ENCODE results near the gene FDPS.
"Not testable (repeated sequence)": the region's sequence is repeated elsewhere in the genome, so short reads cannot be mapped to it uniquely, and the experiment has no call there.

The FDPS gene

GRCh38 chr1:155287987-155288543 lies 20.6 kb upstream of the FDPS start:
- FAIRE-seq (no peak), DNase-seq (ENCODE audit: insufficient read length) (no peak)
- no peak for TF ChIP-seq POLR2A (IDR thresholded peaks at IDR 0.05; ENCODE audit: low read depth, low read length)
- TF ChIP-seq TAF1 (IDR thresholded peaks at IDR 0.05; ENCODE audit: borderline replicate concordance, low read depth, low read length), result no peak
- no peak for TF ChIP-seq POLR2AphosphoS5 (IDR thresholded peaks at IDR 0.05; ENCODE audit: low read depth, low read length)

- not testable (repeated sequence) for DNase-seq (ENCODE audit: insufficient read length); FAIRE-seq
Measured at GRCh38 chr1:155291006-155291405, 17.7 kb upstream of the FDPS start.

GRCh38 chr1:155293086-155293749 lies 15.4 kb upstream of the FDPS start:
- FAIRE-seq (no peak), DNase-seq (ENCODE audit: insufficient read length) (no peak)

DNA sequence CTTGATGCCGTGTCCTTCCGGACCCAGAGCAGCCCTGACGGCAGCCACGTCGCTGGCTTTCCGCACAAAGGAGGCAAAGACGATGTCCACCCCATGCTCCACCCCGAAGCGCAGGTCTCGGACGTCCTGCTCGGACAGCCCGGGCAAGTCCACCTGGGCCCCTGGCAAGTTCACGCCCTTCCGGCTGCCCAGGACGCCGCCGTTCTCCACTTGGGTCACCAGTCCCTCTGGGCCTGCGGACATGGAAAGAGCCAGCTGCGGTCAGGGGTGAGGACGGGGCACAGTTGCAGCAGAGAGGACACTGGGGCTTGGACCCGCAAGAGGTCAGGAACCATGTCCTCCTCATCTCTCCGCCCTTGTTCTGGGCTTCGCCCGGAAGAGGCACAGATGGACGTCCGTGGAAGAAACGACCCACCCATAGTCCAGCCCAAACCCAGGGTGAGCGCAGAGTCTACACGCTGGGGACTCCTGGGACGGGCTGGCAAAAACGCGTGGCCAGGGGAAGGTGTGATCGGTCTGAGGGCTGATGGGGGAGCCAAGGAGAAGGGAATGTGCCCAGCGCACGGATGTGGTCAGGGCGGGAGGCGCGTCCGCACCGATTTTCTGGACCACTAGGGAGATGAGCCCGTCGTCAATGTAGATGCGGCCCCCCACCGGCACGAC lies 14.0 kb upstream of the FDPS start:
- TF ChIP-seq POLR2A (IDR thresholded peaks at IDR 0.05; ENCODE audit: low read depth, low read length) (no peak), TAF1 (IDR thresholded peaks at IDR 0.05; ENCODE audit: borderline replicate concordance, low read depth, low read length) (no peak)
- DNase-seq (ENCODE audit: insufficient read length) (no peak), FAIRE-seq (no peak)

More at GRCh38 chr1:155293086-155293749, 15.4 kb upstream of the FDPS start:
- no peak for TF ChIP-seq TAF1 (IDR thresholded peaks at IDR 0.05; ENCODE audit: borderline replicate concordance, low read depth, low read length)
- TF ChIP-seq POLR2A (IDR thresholded peaks at IDR 0.05; ENCODE audit: low read depth, low read length), result no peak
- no peak for TF ChIP-seq POLR2AphosphoS5 (IDR thresholded peaks at IDR 0.05; ENCODE audit: low read depth, low read length)

DNA sequence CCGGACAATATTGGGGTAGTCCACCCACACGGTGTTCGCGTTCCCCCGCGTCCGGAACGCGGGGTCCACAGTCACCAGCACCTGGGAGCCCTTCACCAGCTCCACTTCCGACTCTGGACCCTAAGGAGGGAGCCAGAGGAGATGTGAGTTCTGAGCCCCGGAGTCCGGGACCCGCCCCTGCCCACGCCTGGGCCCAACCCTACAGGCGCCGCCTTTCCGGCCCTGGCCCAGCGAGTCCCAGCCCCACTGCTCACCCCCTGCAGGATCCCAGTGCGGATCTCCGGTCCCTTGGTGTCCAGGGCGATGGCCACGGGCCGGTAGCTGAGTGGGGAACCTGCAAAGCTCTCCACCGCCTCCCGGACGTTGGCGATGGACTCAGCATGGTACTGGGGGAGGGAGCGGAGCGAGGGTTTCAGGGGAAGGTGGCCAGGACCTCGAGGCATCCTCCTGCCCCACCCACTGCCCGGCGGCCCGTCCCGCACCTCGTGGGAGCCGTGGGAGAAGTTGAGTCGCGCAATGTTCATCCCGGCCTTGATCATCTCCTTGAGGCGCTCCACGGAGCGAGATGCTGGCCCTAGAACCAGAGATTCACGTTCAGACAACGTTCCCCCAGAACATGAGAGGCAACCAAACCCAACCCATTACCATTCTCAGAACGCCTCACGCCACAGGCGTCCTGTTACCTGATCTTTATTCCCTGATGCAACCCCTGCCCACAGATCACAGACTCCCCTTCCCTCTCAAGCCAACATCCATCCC lies 13.3 kb upstream of the FDPS start:
- no peak for TF ChIP-seq POLR2A (IDR thresholded peaks at IDR 0.05; ENCODE audit: low read depth, low read length)
- TF ChIP-seq TAF1 (IDR thresholded peaks at IDR 0.05; ENCODE audit: borderline replicate concordance, low read depth, low read length), result no peak
- no peak for TF ChIP-seq POLR2AphosphoS5 (IDR thresholded peaks at IDR 0.05; ENCODE audit: low read depth, low read length)
- DNase-seq (ENCODE audit: insufficient read length) (no peak), FAIRE-seq (no peak)

GRCh38 chr1:155295942-155296267 lies 12.8 kb upstream of the FDPS start:
- no peak for DNase-seq (ENCODE audit: insufficient read length)
- TF ChIP-seq POLR2A (IDR thresholded peaks at IDR 0.05; ENCODE audit: low read depth, low read length) (no peak), TAF1 (IDR thresholded peaks at IDR 0.05; ENCODE audit: borderline replicate concordance, low read depth, low read length) (no peak), POLR2AphosphoS5 (IDR thresholded peaks at IDR 0.05; ENCODE audit: low read depth, low read length) (no peak)
- FAIRE-seq, result no peak

DNA sequence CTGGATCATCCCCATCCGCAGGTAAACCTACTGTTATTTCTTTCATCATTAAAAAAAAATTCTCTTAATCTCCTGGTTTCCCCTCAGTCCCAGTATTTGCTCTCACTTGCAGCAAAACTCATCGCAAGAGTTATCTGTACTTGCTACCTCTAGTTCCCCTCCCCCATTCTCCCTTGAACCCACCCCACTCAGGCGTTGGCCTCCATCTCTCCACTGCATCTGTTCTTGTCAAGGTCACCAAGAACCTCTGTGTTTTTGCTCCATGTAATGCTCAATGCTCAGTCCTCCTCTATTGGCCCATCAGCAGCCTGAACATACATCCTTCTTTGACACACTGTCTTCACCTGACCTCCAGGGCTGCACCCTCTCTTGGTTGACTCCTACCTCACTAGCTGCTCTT lies 12.0 kb upstream of the FDPS start:
- DNase-seq (ENCODE audit: insufficient read length), result no peak

GRCh38 chr1:155297384-155297783 lies 11.3 kb upstream of the FDPS start:
- DNase-seq (ENCODE audit: insufficient read length) (no peak), FAIRE-seq (no peak)
- TF ChIP-seq POLR2A (IDR thresholded peaks at IDR 0.05; ENCODE audit: low read depth, low read length), result no peak

More for the DNA sequence above, 12.0 kb upstream of the FDPS start:
- TF ChIP-seq POLR2AphosphoS5 (IDR thresholded peaks at IDR 0.05; ENCODE audit: low read depth, low read length) (no peak), TAF1 (IDR thresholded peaks at IDR 0.05; ENCODE audit: borderline replicate concordance, low read depth, low read length) (no peak), POLR2A (IDR thresholded peaks at IDR 0.05; ENCODE audit: low read depth, low read length) (no peak)
- no peak for FAIRE-seq

DNA sequence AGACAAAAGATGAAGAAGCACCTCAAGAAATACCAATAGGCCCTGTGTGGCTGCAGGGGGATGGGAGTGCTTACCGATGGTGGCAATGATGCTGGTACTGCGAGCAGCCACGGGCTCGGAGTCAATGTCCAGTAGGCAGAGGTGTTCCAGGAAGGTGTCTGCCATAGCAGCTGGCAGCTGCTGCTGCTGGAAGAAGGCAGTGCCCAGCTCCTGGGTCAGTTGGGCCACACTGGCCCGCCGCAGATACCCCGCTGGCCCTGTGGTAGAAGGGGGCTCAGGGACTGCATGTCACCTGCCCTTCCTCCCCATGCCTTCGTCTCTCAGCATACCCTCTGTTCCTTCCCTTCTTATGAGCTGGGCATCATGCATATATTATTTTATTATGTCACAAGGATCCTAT lies 8.6 kb upstream of the FDPS start:
- no peak for DNase-seq (ENCODE audit: insufficient read length)

DNA sequence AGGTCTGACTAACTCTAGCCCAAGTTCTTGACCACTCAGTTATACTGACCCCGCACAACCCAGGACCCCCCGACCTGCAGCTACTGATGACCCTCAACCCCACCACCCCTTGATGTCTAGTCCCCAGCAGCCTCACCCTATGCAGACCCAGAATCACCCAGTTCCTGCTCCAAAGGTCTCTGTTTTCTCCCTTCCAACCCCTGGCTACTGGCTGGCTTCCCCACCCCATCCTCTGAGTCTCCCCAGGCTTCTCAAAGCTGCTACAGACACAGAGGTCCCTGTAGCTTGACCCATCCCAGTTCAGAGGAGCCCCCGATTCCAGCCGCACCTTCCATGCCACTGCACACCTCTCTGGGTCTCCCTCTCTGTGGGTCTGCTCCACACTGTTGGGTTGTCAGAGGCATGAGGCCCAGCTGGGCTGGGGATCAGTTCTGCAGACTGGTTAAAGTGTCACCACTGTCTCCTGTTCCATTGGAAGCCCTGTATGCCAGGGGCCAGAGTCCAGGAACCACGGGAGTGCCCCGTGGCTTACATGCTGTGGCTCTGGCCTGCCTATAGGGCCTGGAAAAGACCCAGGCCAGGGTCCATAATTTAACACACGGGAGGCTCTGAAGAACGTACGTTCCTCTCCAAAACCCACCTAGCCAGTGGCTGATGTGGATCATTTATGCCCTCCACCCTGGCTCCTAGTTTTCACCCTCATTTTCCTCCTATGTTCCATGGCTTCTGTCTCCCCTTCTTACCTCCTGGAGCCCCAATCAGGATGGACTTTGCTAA lies 7.9 kb upstream of the FDPS start:
- DNase-seq (ENCODE audit: insufficient read length) (no peak), FAIRE-seq (no peak)
- TF ChIP-seq TAF1 (IDR thresholded peaks at IDR 0.05; ENCODE audit: borderline replicate concordance, low read depth, low read length) (no peak), POLR2AphosphoS5 (IDR thresholded peaks at IDR 0.05; ENCODE audit: low read depth, low read length) (no peak), POLR2A (IDR thresholded peaks at IDR 0.05; ENCODE audit: low read depth, low read length) (no peak)

More for the DNA sequence above, 8.6 kb upstream of the FDPS start:
- TF ChIP-seq POLR2AphosphoS5 (IDR thresholded peaks at IDR 0.05; ENCODE audit: low read depth, low read length), result no peak
- TF ChIP-seq POLR2A (IDR thresholded peaks at IDR 0.05; ENCODE audit: low read depth, low read length), result no peak
- TF ChIP-seq TAF1 (IDR thresholded peaks at IDR 0.05; ENCODE audit: borderline replicate concordance, low read depth, low read length), result no peak
- FAIRE-seq, result no peak

DNA sequence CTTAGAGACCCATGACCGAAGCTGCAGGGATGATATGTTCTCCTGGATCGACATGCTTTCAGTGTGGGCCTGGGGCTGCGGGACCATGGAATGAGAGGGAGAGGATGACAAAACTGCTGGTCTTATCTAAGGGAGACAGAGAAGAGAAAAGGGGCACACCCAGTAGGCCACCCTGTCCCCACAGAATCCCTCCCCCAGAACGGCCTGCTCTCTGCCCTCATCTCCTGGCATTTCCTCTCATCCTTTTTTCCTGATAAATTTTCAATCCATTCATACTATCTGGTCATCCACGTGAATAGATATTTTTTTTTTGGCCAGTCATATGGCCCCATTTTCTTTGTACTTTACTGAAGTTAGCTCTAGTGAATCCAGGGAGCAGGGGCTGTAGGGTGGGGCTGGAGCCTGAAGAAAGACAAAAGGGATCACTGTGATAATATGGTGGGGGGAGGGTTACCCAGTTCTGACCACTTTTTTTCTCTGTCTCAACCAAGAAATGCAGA lies 7.3 kb upstream of the FDPS start, which contains the start of gene PKLR:
Gene PKLR (minus strand): TSS at position 97 of the 500 bp plus-strand sequence. CDS start 43 bp downstream, at position 54.
- FAIRE-seq (no peak), DNase-seq (ENCODE audit: insufficient read length) (no peak)
- no peak for TF ChIP-seq POLR2A (IDR thresholded peaks at IDR 0.05; ENCODE audit: low read depth, low read length)
- no peak for TF ChIP-seq POLR2AphosphoS5 (IDR thresholded peaks at IDR 0.05; ENCODE audit: low read depth, low read length)
- TF ChIP-seq TAF1 (IDR thresholded peaks at IDR 0.05; ENCODE audit: borderline replicate concordance, low read depth, low read length), result no peak
